ENCODE measurements around the gene CHKA.
A peak's percentile ranks its signal among the peaks of the same experiment; 100 is the strongest.

CHKA gene

DNA sequence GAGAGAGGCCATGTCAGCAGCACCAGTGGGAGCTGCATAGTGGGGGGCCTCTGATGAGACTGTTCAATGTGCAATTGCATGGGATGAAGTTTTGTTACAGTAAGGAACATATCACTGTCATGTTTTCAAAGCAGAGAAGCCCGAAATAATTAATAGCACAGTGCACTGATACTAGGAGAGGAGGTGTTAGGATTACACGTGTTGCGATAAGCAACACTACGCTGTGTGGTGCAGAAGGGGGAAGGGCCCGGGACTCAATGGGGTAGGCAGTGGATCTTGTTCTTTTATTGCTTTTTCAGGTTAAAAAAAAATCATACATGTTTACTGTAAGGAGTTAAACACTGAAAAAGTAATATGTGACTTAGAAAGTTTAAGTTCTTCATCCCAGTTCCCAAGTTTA, 53.2 kb downstream of the CHKA start:
- no peak for DNase-seq

DNA sequence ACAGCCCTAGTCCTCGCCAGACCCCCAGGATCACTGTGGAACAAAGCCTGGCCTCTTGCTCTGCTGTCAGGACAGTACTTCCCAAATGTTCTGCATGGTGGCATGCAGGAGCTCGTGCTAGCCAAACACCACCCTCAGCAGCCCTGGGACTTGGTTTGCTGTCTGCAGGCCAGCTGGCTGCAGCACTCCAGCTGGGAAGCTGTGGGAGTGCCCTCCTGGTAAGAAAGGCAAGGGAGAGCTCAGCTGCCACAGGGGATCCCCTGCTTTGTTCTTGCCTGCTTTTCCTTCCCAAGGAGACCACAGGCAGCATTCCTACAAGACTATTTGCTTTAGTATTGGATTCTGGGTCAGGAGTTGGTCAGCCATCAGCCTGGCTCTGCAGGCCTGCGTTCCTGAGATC, 54.4 kb downstream of the CHKA start:
- DNase-seq = no peak

GRCh38 chr11:68065841-68066240, 55.3 kb downstream of the CHKA start:
- no peak for DNase-seq

DNA sequence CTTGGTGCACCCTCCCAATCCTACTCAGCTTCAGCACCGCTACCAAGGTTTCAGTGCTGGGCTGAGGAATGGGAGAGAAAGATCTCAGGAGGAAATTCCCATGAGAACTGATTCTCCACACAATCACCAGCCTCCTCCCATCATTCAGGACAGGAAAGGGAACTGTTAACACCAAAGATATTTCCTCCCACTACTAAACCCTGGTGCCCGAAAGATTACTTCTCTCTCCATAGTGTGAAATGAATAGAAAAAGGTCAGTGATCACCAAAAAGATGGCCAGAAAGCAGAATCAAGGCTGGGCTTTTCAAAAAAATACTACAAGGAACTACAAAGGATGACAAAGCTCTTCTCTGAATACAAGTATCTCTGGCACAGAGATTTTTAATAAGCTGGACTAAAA, 56.3 kb downstream of the CHKA start:
- no peak for DNase-seq

DNA sequence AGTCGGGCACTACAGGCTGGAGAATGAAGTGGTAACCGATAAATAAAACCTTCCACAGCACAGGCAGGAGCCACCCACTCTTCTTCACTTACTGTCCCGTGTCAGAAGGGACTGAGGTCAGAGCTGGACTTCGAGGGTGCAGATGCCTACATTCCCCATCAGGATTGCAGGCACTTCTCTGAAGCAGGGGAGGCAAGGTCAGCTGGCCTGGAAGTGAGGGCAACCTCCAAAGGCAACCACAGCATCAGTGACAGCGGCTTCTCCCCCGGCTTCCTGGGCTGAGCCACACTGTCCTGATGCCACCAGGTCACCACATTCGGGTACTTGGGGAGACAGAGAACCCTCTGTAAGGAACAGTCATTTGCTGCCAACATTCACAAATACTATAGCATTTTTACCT, 59.7 kb downstream of the CHKA start:
- no peak for DNase-seq

GRCh38 chr11:68057807-68058206, 63.4 kb downstream of the CHKA start:
- DNase-seq = no peak

DNA sequence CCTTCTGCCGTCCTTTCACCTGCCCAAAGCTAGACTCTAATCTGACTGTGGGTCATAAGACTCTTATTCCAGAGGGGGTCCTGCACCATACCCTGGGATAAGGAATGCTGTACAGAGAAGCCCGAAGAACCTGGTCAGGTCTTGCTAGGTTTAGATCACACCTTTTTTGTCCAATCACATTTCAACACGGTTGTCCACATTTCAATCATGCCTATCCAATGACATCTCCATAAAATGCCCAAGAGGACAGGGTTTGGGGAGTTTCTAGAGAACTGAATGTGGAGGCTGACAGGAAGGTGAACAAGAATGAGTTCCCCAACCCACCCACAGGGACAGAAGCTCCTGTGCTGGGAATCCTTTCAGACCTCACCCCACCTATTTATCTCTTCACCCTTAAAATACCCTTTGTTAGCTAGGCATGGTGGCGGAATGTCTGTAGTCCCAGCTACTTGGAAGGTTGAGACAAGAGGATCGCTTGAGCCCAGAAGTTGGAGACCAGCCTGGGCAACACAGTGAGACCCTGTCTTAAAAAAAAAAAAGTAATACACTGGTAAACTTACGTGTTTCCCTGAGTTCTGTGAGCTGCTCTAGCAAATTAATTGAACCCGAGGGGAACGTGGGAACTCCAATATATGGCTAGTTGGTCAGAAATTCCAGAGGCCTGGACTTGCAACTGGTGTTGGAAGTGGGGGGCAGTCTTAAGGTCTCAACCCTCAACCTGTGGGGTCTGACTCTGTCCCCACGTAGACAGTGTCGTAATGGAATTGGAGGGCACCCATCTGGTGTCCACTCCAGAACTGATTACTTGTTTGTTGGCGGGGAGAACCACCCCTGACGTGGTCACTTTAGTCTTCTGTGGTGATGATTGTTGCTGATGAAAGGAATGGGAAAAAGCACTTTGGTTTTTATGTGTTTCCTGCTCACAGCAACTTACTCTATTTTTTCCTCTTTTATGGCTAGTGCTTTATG, 64.6 kb downstream of the CHKA start:
- DNase-seq = no peak

DNA sequence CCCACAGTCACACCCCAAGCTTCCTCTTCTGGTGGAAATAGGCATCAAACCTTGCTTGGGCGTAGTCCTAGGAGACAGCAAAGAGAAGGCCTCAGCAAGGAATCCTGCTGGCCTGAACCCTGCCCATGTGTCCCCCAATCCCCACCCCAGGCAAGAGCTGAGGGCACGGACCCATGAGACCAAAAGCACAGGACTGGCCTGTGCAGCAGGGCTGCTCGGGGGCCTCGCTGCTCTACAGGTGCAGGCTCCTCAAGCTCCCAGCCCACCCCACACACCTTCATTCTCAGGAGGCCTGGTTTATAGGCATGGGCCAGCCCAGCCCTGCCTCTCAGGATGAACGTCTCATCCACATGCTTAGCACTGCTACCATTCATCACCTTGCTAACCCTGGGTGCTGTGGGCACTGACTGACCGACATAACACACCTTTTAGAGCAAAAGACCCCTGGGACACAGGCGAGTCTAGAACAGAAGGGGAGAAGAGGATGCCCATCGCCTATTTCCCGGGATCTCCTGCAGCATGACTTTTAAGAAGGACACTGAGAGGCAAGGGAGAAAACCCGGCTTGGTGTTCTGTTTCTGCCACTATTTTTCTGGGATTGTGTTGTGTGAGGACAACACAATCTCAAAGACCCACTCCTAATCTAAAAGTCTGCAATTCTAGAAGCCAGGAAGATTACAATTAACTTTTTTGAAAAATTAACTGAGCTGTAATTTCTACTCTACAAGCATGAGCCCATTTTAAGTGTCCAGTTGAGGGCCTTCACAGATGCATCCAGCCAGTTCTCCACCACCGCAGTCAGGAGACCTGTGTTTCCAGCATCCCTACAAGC, 67.0 kb downstream of the CHKA start:
- no peak for DNase-seq

- no peak for DNase-seq
These were observed 68.1 kb downstream of the CHKA start for GRCh38 chr11:68053117-68053516.

DNA sequence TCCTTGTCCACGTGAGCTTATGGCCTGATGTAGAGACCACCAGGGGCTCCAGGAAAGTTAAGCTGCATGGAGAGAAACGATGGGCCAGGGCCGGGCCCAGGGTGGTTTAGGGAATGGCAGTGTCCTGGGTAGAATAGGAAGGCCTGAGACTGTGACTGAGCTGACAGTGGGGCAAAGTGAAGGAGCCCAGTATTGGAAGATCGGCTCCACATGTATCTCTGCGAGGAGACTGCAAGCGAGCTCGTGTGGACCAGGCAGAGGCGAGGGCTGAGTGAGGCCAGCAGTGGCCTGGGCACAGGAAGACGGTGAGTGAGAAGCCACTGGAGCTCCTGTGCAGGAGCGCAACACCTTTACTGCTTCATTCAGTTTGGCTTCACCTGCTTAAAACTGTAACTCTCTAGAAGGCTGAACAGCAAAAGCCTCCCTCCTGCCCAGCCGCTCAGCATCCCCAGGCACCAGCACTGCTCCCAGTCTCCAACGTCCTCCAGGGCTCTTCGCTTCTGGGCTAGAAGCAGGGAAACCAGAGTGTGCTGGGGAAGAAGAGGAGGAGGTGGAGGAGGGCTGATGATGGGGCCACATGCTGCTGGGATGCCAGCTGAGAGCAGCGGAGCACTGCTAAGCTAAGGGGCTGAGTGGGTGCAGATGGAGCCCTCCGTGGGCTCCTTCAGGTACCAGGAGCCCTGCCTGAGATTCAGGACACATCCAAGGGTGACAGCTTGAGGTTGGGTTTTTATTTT, 68.9 kb downstream of the CHKA start:
- no peak for DNase-seq

DNA sequence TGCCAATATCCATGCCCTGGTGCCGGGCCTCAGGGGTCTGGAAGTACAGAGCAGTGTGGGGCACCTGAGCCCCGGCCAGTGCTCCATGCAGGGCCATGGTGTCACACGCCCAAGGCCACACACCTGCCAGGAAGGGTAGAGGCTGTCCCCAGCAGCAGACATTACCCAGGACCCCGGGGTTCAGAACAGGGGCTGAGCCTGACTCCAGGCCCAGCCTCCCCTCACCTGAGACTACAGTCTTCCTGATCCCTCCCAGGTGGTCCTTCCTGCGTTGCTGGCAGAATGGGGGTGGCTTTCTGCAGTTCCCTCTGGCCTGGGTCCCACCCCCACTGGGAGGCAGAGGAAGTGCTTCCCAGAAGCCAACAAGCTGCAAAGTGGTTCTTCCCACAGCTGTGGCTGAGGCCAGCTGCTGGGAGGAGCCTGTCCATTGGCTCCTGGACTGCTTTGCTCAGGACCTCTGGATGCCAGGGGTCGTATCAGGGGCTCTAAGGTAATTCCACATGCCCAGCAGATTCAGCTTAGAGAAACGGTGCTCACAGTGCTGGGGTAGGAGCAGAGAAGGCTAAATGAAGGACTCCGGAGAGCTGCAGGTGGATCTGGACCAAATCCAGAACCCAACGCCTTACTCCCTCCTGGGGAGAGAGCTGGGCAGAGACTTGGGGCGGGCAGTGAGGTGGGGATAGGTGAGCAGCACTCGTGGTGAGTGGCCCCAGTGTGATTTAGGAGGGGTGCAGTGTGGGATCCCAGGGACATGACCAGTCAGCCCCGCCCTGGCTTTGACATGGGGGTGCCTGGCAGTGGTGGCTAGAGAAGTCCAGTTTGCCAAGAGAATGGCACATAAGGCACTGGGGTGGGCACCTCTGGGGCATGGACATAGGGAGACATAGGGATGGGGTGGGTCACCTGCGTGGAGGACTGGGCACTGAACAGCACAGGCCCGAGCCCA, 69.7 kb downstream of the CHKA start:
- DNase-seq = no peak

DNA sequence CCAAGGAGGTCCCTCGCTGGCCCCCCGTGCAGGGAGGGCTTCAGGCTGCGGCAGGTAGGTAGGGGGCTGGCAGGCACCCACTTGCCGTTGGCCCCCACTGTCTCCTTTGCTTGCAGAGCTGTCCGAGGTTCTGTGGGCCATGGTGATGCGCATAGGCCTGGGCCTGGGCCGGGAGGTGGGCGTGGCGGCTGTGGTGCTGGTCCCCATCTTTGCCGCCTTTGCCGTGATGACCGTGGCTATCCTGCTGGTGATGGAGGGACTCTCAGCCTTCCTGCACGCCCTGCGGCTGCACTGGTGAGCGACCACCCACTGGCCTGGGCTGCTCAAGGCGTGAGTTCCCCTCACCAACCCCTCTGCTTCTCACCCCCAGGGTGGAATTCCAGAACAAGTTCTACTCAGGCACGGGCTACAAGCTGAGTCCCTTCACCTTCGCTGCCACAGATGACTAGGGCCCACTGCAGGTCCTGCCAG, 70.8 kb downstream of the CHKA start:
- no peak for DNase-seq

DNA sequence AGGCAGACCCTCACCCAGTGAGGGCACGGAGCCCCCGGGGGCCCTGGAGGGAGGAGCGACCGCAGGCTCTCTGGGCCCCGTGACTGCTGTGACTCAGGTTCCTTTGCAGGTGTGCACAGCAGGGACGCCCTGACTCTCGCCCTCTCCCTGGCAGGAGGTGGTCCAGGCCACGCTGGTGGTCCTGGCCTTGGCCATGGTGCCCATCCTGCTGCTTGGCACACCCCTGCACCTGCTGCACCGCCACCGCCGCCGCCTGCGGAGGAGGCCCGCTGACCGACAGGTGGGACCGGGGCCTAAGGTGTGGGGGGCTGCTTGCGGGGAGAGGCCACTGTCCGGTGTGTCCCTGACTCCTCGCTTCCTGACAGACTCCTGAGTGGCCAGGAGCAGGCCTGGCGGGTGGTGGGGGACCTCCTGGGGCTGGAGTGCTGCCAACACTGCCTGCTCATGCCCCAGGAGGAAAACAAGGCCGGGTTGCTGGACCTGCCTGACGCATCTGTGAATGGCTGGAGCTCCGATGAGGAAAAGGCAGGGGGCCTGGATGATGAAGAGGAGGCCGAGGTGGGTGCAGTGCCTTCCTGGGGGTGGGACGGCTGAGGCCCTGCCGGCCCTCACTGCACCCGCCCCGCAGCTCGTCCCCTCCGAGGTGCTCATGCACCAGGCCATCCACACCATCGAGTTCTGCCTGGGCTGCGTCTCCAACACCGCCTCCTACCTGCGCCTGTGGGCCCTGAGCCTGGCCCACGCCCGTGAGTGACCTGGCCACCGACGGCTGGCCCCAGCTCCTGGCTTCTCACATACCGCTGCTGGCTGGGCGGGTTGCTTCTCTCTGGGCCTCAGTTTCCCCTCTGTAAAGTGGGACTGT, 71.4 kb downstream of the CHKA start:
- DNase-seq = no peak

DNA sequence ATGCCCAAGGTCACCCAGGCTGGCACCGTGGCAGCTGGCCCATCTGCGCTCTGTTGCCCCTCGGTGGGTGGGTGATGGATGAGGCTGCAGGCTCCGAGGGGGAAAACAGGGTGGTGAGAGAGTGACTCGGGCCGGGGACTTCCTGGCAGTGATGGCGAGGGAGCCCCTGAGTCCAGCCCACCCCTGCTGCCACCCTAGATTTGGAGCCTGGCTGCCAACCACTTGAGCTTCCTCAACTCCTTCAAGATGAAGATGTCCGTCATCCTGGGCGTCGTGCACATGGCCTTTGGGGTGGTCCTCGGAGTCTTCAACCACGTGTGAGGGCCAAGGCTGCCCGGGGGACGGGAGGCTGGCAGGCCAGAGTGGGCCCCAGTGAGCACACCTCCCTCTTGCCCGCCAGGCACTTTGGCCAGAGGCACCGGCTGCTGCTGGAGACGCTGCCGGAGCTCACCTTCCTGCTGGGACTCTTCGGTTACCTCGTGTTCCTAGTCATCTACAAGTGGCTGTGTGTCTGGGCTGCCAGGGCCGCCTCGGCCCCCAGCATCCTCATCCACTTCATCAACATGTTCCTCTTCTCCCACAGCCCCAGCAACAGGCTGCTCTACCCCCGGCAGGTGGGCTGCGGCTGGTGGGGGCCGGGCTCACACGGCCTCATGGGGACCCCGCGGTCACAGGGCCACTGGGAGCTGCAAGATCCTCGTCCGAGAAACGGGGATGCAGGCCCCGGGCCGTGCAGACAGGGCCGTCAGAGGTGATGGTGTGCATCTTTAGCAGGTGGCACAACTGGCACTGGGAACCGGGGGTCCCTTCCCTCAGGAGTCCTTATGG, 72.3 kb downstream of the CHKA start:
- DNase-seq = no peak

DNA sequence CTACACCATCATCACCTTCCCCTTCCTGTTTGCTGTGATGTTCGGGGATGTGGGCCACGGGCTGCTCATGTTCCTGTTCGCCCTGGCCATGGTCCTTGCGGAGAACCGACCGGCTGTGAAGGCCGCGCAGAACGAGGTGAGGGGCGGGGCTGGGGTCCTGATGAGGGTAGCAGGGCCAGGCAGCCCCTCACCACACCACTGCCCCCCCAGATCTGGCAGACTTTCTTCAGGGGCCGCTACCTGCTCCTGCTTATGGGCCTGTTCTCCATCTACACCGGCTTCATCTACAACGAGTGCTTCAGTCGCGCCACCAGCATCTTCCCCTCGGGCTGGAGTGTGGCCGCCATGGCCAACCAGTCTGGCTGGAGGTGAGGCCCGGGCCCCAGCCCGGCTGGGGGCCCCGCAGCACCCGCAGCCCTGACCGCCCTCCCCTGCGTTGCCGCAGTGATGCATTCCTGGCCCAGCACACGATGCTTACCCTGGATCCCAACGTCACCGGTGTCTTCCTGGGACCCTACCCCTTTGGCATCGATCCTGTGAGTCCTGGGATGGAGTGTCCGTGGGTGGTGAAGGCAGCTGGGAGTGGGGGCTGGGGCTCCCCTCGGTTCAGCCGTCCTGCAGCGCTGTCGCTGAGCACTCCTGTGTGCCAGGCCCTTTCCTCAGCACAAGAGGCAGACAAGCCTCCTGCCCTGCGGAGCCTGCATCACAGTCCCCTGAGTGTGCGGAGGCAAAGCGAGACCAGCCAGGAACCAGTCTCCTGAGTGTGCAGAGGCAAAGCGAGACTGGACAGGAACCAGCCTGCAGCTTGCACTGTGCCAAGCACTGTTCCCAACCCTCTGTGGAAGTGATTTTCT, 73.5 kb downstream of the CHKA start:
- no peak for DNase-seq

DNA sequence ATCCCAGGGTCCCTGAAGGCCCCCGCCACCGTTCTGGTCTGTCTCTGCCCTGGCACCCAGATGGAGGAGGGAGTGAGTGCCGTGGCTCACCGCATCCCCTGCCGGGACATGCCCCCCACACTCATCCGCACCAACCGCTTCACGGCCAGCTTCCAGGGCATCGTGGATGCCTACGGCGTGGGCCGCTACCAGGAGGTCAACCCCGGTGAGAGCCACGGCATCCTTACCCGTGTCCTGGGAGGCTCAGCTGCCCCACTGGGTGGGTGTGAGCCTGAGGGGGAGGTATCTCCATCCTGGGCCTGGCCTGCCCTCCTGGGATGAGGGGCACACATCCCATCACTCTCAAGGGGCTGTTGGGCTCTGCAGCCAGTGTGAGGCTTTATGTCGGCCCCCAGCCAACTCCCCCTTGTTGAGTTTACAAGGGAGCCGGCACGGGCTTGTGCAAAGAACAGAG, 76.3 kb downstream of the CHKA start:
- no peak for DNase-seq

DNA sequence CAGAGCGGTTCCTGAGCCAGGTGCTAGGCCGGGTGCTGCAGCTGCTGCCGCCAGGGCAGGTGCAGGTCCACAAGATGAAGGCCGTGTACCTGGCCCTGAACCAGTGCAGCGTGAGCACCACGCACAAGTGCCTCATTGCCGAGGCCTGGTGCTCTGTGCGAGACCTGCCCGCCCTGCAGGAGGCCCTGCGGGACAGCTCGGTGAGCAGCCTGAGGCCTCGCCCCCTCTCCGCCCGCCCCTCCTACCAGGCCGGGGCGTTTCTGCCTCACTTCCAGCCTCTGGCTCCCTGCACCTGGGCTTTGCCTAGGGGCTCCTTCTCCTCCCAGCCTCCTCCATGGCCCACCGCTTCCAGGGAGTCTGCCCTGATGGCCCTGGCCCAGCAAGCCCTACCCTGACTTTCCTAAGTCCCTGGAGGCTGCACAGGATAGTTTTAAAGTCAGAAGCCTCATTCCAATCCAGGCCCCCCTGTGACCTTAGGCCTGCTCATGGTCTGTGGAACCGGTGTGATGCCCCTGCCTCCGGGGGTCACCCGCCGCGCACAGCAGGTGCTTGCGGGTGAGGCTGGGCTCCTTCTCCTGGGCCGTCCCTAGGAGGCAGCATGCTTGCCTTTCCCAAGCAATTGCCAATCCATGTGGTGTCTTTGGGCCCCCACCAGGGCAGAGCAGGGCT, 76.9 kb downstream of the CHKA start:
- peak in 2 of 3 experiments; percentile 81 to 88 for DNase-seq
